ENCODE data around the gene WDHD1.
"Not testable (repeated sequence)": the region's sequence is repeated elsewhere in the genome, so short reads cannot be mapped to it uniquely, and the experiment has no call there.

The WDHD1 gene

DNA sequence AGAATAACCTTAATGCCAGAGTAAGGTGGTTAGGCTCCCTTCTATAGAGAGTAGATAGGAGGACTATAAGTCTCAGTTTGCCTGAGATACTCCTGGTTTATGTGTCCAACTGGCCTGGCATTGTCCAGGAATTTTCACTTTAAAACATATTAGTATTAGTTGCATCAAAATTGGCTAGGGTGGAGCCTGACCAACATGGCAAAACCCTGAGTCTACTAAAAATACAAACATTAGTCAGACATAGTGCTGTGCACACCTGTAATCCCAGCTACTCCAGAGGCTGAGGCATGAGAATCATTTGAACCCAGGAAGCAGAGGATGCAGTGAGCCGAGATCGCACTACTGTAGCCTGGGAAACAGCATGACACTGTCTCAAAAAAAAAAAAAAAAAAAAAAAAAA, 11.9 kb downstream of the WDHD1 start:
- Histone ChIP-seq H3K36me3 (ENCODE audit: control insufficient read depth, insufficient read depth, low read length) (peaks cover 86% of the 10 kb centered on the region), H3K27ac (ENCODE audit: low read depth, low read length) (no peak overlapping the region), H3K9ac (ENCODE audit: low read depth, low read length) (no peak overlapping the region)

GRCh38 chr14:55005071-55005470, 21.8 kb downstream of the WDHD1 start:
- H3K36me3 ChIP-seq (ENCODE audit: control insufficient read depth, insufficient read depth, low read length) = peaks cover 97% of the 10 kb centered on the region
- no peaks in the 10 kb centered on the region for H3K4me1 ChIP-seq (ENCODE audit: control insufficient read depth, insufficient read depth, low read length)
- no peak overlapping the region for H3K27ac ChIP-seq (ENCODE audit: low read depth, low read length)
- no peak overlapping the region for H3K4me3 ChIP-seq (ENCODE audit: low read depth, low read length)
- H3K27me3 ChIP-seq (ENCODE audit: control insufficient read depth, insufficient read depth, low read length) = no peaks in the 10 kb centered on the region
- no peaks in the 10 kb centered on the region for H3K9me3 ChIP-seq (ENCODE audit: control insufficient read depth, insufficient read depth, low read length)
- no peak overlapping the region for H3K9ac ChIP-seq (ENCODE audit: low read depth, low read length)

More for the DNA sequence above, 11.9 kb downstream of the WDHD1 start:
- no peaks in the 10 kb centered on the region for H3K9me3 ChIP-seq (ENCODE audit: control insufficient read depth, insufficient read depth, low read length)
- H3K4me3 ChIP-seq (ENCODE audit: low read depth, low read length) = no peak overlapping the region
- H3K4me1 ChIP-seq (ENCODE audit: control insufficient read depth, insufficient read depth, low read length) = no peaks in the 10 kb centered on the region
- no peaks in the 10 kb centered on the region for H3K27me3 ChIP-seq (ENCODE audit: control insufficient read depth, insufficient read depth, low read length)

GRCh38 chr14:55000381-55000780, 26.5 kb downstream of the WDHD1 start:
- Histone ChIP-seq H3K4me1 (ENCODE audit: control insufficient read depth, insufficient read depth, low read length) (no peaks in the 10 kb centered on the region), H3K27me3 (ENCODE audit: control insufficient read depth, insufficient read depth, low read length) (no peaks in the 10 kb centered on the region), H3K4me3 (ENCODE audit: low read depth, low read length) (no peak overlapping the region), H3K9ac (ENCODE audit: low read depth, low read length) (no peak overlapping the region), H3K9me3 (ENCODE audit: control insufficient read depth, insufficient read depth, low read length) (no peaks in the 10 kb centered on the region), H3K27ac (ENCODE audit: low read depth, low read length) (no peak overlapping the region), H3K36me3 (ENCODE audit: control insufficient read depth, insufficient read depth, low read length) (peaks cover 88% of the 10 kb centered on the region)

DNA sequence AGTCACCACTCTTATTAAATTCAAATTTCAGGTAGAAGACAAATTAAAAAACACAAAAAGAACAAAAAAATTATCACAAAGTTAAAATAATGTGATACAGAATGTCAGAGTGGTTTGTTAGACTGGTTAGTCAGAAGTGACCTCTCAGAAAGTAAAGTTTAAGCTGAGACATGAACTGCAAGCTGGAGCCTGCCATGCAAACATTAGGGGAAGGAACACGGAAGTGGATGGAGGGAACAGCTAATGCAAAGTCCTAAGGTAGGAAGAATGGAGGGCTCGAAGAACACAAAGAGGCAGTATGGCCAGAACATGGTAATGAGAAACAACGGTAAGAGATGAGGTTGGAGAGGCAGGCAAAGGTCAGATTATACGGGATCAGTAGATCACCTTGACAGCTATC, 41.7 kb downstream of the WDHD1 start:
- Histone ChIP-seq H3K27me3 (ENCODE audit: control insufficient read depth, insufficient read depth, low read length) (no peaks in the 10 kb centered on the region), H3K9ac (ENCODE audit: low read depth, low read length) (no peak overlapping the region), H3K4me1 (ENCODE audit: control insufficient read depth, insufficient read depth, low read length) (no peaks in the 10 kb centered on the region), H3K4me3 (ENCODE audit: low read depth, low read length) (no peak overlapping the region), H3K27ac (ENCODE audit: low read depth, low read length) (no peak overlapping the region), H3K9me3 (ENCODE audit: control insufficient read depth, insufficient read depth, low read length) (no peaks in the 10 kb centered on the region), H3K36me3 (ENCODE audit: control insufficient read depth, insufficient read depth, low read length) (peaks cover 97% of the 10 kb centered on the region)

DNA sequence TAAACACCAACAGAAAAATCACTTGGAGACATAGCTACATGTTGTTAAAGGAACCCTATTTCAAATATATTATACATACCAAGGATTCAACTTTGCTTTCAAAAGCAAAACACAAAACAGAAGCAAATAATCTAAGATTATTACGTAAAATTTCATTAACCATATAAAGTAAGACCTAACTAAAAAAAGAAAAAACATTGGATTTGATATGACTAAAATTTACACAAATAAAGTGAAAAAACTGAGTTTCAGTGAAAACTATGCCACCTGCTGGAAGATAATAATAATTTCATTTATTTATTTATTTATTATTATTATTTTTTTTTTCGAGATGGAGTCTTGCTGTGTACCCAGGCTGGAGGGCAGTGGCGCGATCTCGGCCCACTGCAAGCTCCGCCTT, 45.2 kb downstream of the WDHD1 start:
- H3K27ac ChIP-seq (ENCODE audit: low read depth, low read length) = no peak overlapping the region
- H3K9me3 ChIP-seq (ENCODE audit: control insufficient read depth, insufficient read depth, low read length) = no peaks in the 10 kb centered on the region
- peaks cover 97% of the 10 kb centered on the region for H3K36me3 ChIP-seq (ENCODE audit: control insufficient read depth, insufficient read depth, low read length)
- no peaks in the 10 kb centered on the region for H3K4me1 ChIP-seq (ENCODE audit: control insufficient read depth, insufficient read depth, low read length)
- H3K9ac ChIP-seq (ENCODE audit: low read depth, low read length) = no peak overlapping the region
- no peak overlapping the region for H3K4me3 ChIP-seq (ENCODE audit: low read depth, low read length)
- H3K27me3 ChIP-seq (ENCODE audit: control insufficient read depth, insufficient read depth, low read length) = no peaks in the 10 kb centered on the region

GRCh38 chr14:54979039-54979438, 47.9 kb downstream of the WDHD1 start:
- peaks cover 95% of the 10 kb centered on the region for H3K36me3 ChIP-seq (ENCODE audit: control insufficient read depth, insufficient read depth, low read length)
- H3K4me3 ChIP-seq (ENCODE audit: low read depth, low read length) = no peak overlapping the region
- no peaks in the 10 kb centered on the region for H3K4me1 ChIP-seq (ENCODE audit: control insufficient read depth, insufficient read depth, low read length)
- H3K27ac ChIP-seq (ENCODE audit: low read depth, low read length) = no peak overlapping the region
- H3K9ac ChIP-seq (ENCODE audit: low read depth, low read length) = no peak overlapping the region
- H3K27me3 ChIP-seq (ENCODE audit: control insufficient read depth, insufficient read depth, low read length) = no peaks in the 10 kb centered on the region
- H3K9me3 ChIP-seq (ENCODE audit: control insufficient read depth, insufficient read depth, low read length) = no peaks in the 10 kb centered on the region

- H3K4me1 ChIP-seq (ENCODE audit: control insufficient read depth, insufficient read depth, low read length) = no peaks in the 10 kb centered on the region
- H3K27me3 ChIP-seq (ENCODE audit: control insufficient read depth, insufficient read depth, low read length) = no peaks in the 10 kb centered on the region
- H3K9me3 ChIP-seq (ENCODE audit: control insufficient read depth, insufficient read depth, low read length) = no peaks in the 10 kb centered on the region
- H3K4me3 ChIP-seq (ENCODE audit: low read depth, low read length) = no peak overlapping the region
- H3K9ac ChIP-seq (ENCODE audit: low read depth, low read length) = no peak overlapping the region
- H3K36me3 ChIP-seq (ENCODE audit: control insufficient read depth, insufficient read depth, low read length) = peaks cover 86% of the 10 kb centered on the region
- H3K27ac ChIP-seq (ENCODE audit: low read depth, low read length) = no peak overlapping the region
These were observed 50.6 kb downstream of the WDHD1 start for GRCh38 chr14:54976316-54976715.

- no peaks in the 10 kb centered on the region for H3K4me1 ChIP-seq (ENCODE audit: control insufficient read depth, insufficient read depth, low read length)
- no peak overlapping the region for H3K27ac ChIP-seq (ENCODE audit: low read depth, low read length)
- H3K4me3 ChIP-seq (ENCODE audit: low read depth, low read length) = no peak overlapping the region
- H3K9ac ChIP-seq (ENCODE audit: low read depth, low read length) = no peak overlapping the region
- no peaks in the 10 kb centered on the region for H3K9me3 ChIP-seq (ENCODE audit: control insufficient read depth, insufficient read depth, low read length)
- peaks cover 81% of the 10 kb centered on the region for H3K36me3 ChIP-seq (ENCODE audit: control insufficient read depth, insufficient read depth, low read length)
- H3K27me3 ChIP-seq (ENCODE audit: control insufficient read depth, insufficient read depth, low read length) = no peaks in the 10 kb centered on the region
These were observed 51.0 kb downstream of the WDHD1 start for GRCh38 chr14:54975856-54976255.

DNA sequence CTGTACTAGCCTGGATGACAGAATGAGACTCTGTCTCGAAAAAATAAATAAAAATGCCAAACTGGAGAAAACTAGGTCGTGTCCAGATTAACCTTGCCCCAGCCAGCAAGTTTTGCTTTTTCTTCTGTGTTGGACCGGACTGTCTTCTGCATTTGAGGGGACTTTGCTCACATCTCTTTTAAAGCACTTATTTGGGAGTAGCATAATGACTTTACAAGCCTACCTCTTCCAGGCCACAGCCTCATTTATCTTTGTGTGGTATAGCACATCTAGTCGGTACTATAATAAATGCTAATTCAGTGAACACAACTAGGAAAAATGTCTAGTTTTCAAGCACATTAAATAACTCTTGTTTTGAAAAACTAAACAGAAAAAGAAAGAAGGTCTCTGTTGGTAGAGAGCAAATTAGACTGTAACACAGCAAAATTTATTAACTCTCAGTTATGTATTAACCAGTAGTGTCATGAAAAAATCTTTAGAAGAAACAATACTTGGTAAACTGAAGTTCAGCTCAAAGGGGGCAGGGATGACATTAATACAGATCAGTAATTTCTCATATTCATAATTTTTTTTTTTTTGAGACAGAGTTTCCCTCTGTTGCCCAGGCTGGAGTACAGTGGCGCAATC, 52.0 kb downstream of the WDHD1 start:
- Histone ChIP-seq H3K4me1 (ENCODE audit: control insufficient read depth, insufficient read depth, low read length) (no peaks in the 10 kb centered on the region), H3K27ac (ENCODE audit: low read depth, low read length) (no peak overlapping the region), H3K27me3 (ENCODE audit: control insufficient read depth, insufficient read depth, low read length) (no peaks in the 10 kb centered on the region), H3K9me3 (ENCODE audit: control insufficient read depth, insufficient read depth, low read length) (no peaks in the 10 kb centered on the region), H3K4me3 (ENCODE audit: low read depth, low read length) (no peak overlapping the region), H3K9ac (ENCODE audit: low read depth, low read length) (no peak overlapping the region), H3K36me3 (ENCODE audit: control insufficient read depth, insufficient read depth, low read length) (peaks cover 72% of the 10 kb centered on the region)

- no peaks in the 10 kb centered on the region for H3K9me3 ChIP-seq (ENCODE audit: control insufficient read depth, insufficient read depth, low read length)
- H3K4me3 ChIP-seq (ENCODE audit: low read depth, low read length) = no peak overlapping the region
- H3K4me1 ChIP-seq (ENCODE audit: control insufficient read depth, insufficient read depth, low read length) = no peaks in the 10 kb centered on the region
- H3K9ac ChIP-seq (ENCODE audit: low read depth, low read length) = no peak overlapping the region
- H3K36me3 ChIP-seq (ENCODE audit: control insufficient read depth, insufficient read depth, low read length) = peaks cover 60% of the 10 kb centered on the region
- H3K27ac ChIP-seq (ENCODE audit: low read depth, low read length) = no peak overlapping the region
- no peaks in the 10 kb centered on the region for H3K27me3 ChIP-seq (ENCODE audit: control insufficient read depth, insufficient read depth, low read length)
These were observed 59.4 kb downstream of the WDHD1 start for GRCh38 chr14:54967496-54967895.

DNA sequence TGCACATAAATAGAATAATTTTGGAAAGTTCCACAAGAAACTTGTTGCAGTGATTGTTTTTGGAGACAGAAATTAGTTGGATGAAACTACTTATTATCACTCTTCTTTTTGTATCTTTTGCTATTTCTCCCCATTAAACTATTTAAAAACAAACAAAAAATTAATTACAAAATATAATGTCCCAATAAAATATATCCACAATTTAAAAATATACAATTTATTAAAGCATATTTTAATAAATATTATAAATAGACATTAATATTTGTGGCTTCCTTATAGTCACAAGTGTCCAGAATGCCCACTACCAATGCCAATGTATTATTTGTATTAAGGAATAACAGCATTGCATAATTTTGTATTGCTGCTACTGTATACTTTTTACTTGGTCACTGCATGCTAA, 71.8 kb downstream of the WDHD1 start:
- Histone ChIP-seq H3K27me3 (ENCODE audit: control insufficient read depth, insufficient read depth, low read length) (no peaks in the 10 kb centered on the region), H3K27ac (ENCODE audit: low read depth, low read length) (no peak overlapping the region), H3K4me1 (ENCODE audit: control insufficient read depth, insufficient read depth, low read length) (no peaks in the 10 kb centered on the region), H3K36me3 (ENCODE audit: control insufficient read depth, insufficient read depth, low read length) (peaks cover 62% of the 10 kb centered on the region), H3K9me3 (ENCODE audit: control insufficient read depth, insufficient read depth, low read length) (no peaks in the 10 kb centered on the region), H3K4me3 (ENCODE audit: low read depth, low read length) (no peak overlapping the region), H3K9ac (ENCODE audit: low read depth, low read length) (no peak overlapping the region)

- H3K4me3 ChIP-seq (ENCODE audit: low read depth, low read length); H3K27me3 ChIP-seq (ENCODE audit: control insufficient read depth, insufficient read depth, low read length); H3K27ac ChIP-seq (ENCODE audit: low read depth, low read length); H3K9ac ChIP-seq (ENCODE audit: low read depth, low read length); H3K9me3 ChIP-seq (ENCODE audit: control insufficient read depth, insufficient read depth, low read length); H3K4me1 ChIP-seq (ENCODE audit: control insufficient read depth, insufficient read depth, low read length): not testable (repeated sequence)
- peaks cover 54% of the 10 kb centered on the region for H3K36me3 ChIP-seq (ENCODE audit: control insufficient read depth, insufficient read depth, low read length)
These were observed 73.3 kb downstream of the WDHD1 start for GRCh38 chr14:54953609-54954008.

Measured in HUES48 (cell line).